ENCODE data around the gene ZNF483. TPM values are rescaled to one million over a fixed set of nuclear protein-coding genes. Genes with fewer than 3 reads are reported as not detected.

ZNF483 gene
- total RNA-seq, 1 donor from 2014 or later: 5.2 TPM

DNA sequence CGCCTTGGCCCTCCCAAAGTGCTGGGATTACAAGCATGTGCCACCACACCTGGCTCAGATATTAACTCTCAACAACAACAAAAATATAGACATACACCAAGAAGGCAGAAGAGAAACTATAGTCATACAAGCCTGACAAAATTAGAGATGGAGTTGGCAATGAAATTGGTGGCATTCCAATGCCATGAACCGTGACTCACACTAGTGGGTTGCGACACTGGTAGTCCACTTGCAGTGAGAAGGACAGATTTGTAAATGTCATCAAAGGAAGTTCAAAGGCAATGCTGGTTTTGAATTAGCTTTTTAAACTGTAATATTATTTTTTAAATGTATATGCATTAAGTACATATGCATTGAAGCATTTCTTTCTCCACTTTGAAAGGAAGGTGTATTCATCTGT is 97.6 kb downstream of the ZNF483 start:
- Histone ChIP-seq H3K4me3 (ENCODE audit: low read depth, low read length) (no peak overlapping the region), H3K36me3 (ENCODE audit: control insufficient read depth, insufficient read depth, low read length) (no peaks in the 10 kb centered on the region), H3K27me3 (ENCODE audit: control insufficient read depth, insufficient read depth, low read length) (no peaks in the 10 kb centered on the region)
- no peak for DNase-seq (ENCODE audit: low read depth)
- TF ChIP-seq CTCF (IDR thresholded peaks at IDR 0.05; ENCODE audit: insufficient read depth, low read length, poor library complexity, severe bottlenecking): no peak

Other genes starting within 250 kb of the ZNF483 start
- gene OR2K2, start 195.0 kb upstream of the ZNF483 start, total RNA-seq: 0.08 TPM in 1 of 2 replicates, not detected in the other
- gene ECPAS, start 40.8 kb upstream of the ZNF483 start, total RNA-seq: 67.0 and 70.2 TPM in 2 replicates
- 52.2 and 59.9 TPM in 2 replicates for gene PTGR1, start 74.5 kb downstream of the ZNF483 start, total RNA-seq
- gene DNAJC25, start 106.2 kb downstream of the ZNF483 start, total RNA-seq: 5.7 and 8.1 TPM in 2 replicates
- 69.3 and 88.4 TPM in 2 replicates for gene GNG10, start 136.4 kb downstream of the ZNF483 start, total RNA-seq

Measured in kidney epithelial cell (primary cell).